Keratinocyte (primary cell): ENCODE data around the gene MOK. TPM values are rescaled to one million over a fixed set of nuclear protein-coding genes. Genes with fewer than 3 reads are reported as not detected.

Experiments
- DNase-seq: peaks from one replicate; pipeline ENCODE4 v3.0.0-alpha.2; 2011; ENCODE audit warnings: low read depth, missing footprints, low spot score
- FAIRE-seq: peaks from 2 replicates; lab custom pipeline; 2011; peaks lifted over from hg19 to GRCh38; lab: Jason Lieb, UNC
- H2AFZ ChIP-seq: 2 replicates; pipeline ENCODE4 v1.6.0; 2012; ENCODE audit warnings: low read length, control low read depth, inconsistent platforms; ENCODE audit not compliant: control insufficient read depth
- H3K27ac ChIP-seq: 2 replicates; pipeline ENCODE4 v1.5.1; 2011; ENCODE audit warnings: low read length; ENCODE audit not compliant: control insufficient read depth, insufficient read depth
- H3K27me3 ChIP-seq: 3 replicates; pipeline ENCODE4 v1.6.0; 2011; ENCODE audit warnings: low read length; ENCODE audit not compliant: control insufficient read depth, insufficient read depth; ENCODE audit errors: extremely low read depth
- H3K36me3 ChIP-seq, 2 experiments: 2 replicates in 1 of 2; 3 replicates in 1 of 2; pipeline ENCODE4 v1.5.1; 2011; ENCODE audit warnings: low read length in 2 of 2, mild to moderate bottlenecking in 1 of 2; ENCODE audit not compliant: control insufficient read depth in 2 of 2, insufficient read depth in 2 of 2; ENCODE audit errors: extremely low read depth in 1 of 2
- H3K4me1 ChIP-seq: 3 replicates; pipeline ENCODE4 v1.5.1; 2011; ENCODE audit warnings: low read length; ENCODE audit not compliant: control insufficient read depth, insufficient read depth; ENCODE audit errors: extremely low read depth
- H3K4me2 ChIP-seq: 3 replicates; pipeline ENCODE4 v1.6.0; 2011; ENCODE audit warnings: low read depth, low read length; ENCODE audit not compliant: control insufficient read depth, insufficient read depth; ENCODE audit errors: extremely low read depth
- H3K4me3 ChIP-seq, 3 experiments: fragments of 200-600 bp in 1 of 3; sonication (generic) in 1 of 3; 2 replicates in 2 of 3; 3 replicates in 1 of 3; pipeline ENCODE4 v1.5.1; 2011 to 2016; ENCODE audit warnings: low read length in 3 of 3, mild to moderate bottlenecking in 3 of 3, control low read depth in 2 of 3, inconsistent platforms in 1 of 3, low read depth in 1 of 3, mixed read lengths in 1 of 3, mixed run types in 1 of 3, moderate library complexity in 1 of 3; ENCODE audit not compliant: control insufficient read depth in 2 of 3, insufficient read depth in 2 of 3; ENCODE audit errors: extremely low read depth in 1 of 3
- H3K79me2 ChIP-seq: 2 replicates; pipeline ENCODE4 v1.6.0; 2012; ENCODE audit warnings: low read length; ENCODE audit not compliant: control insufficient read depth, insufficient read depth
- H3K9ac ChIP-seq: 3 replicates; pipeline ENCODE4 v1.6.0; 2011; ENCODE audit warnings: low read length; ENCODE audit not compliant: control insufficient read depth, insufficient read depth; ENCODE audit errors: extremely low read depth
- H3K9me1 ChIP-seq: 3 replicates; pipeline ENCODE4 v1.6.0; 2011; ENCODE audit warnings: low read length; ENCODE audit not compliant: control insufficient read depth, insufficient read depth; ENCODE audit errors: extremely low read depth
- H3K9me3 ChIP-seq: 2 replicates; pipeline ENCODE4 v1.5.1; 2012; ENCODE audit warnings: low read depth, low read length; ENCODE audit not compliant: control insufficient read depth
- H4K20me1 ChIP-seq: 3 replicates; pipeline ENCODE4 v1.6.0; 2011; ENCODE audit warnings: low read length; ENCODE audit not compliant: control insufficient read depth, insufficient read depth; ENCODE audit errors: extremely low read depth
- CTCF ChIP-seq, 3 experiments: IDR thresholded peaks in 1 of 3; conservative IDR thresholded peaks in 1 of 3; optimal IDR thresholded peaks in 1 of 3; 2 replicates in 2 of 3; 3 replicates in 1 of 3; pipeline versions ENCODE3 to v1.5.1; 2011; ENCODE audit warnings: low read length in 3 of 3, mild to moderate bottlenecking in 3 of 3, moderate library complexity in 2 of 3, control low read depth in 1 of 3, inconsistent platforms in 1 of 3; ENCODE audit not compliant: insufficient read depth in 2 of 3; ENCODE audit errors: extremely low read depth in 1 of 3
- EZH2 ChIP-seq: IDR thresholded peaks from one replicate; pipeline ENCODE4 v1.6.1; 2012; ENCODE audit warnings: inconsistent platforms, mild to moderate bottlenecking, low read length, moderate library complexity
- dilution Hi-C: fragments of 300-500 bp; cut with MboI; formaldehyde crosslinking; loops from one replicate; pipeline ENCODE4 v1.7.0; 2020; ENCODE audit warnings: low sequenced_read_pairs; ENCODE audit not compliant: extremely low pct_ligation_motif_present
- polyA plus RNA-seq, 5 experiments: library from polyadenylated mRNA; depleted of rRNA in 3 of 5; stranded (reverse) in 3 of 5; stranded (forward) in 1 of 5; unstranded in 1 of 5; fragments of >200 nt; gene quantifications; 1 replicate in 1 of 5; 2 replicates in 3 of 5; 3 replicates in 1 of 5; pipeline versions ENCODE4 v1.2.1 to v1.2.3, GENCODE V29; 2011 to 2012; ENCODE audit warnings: missing spikeins in 2 of 5, low read depth in 1 of 5, low replicate concordance in 1 of 5

MOK gene
- polyA plus RNA-seq, 1 donor (not counting 4 experiments of a cell fraction or from before 2014, with no cell fraction given), result 38.1 TPM

DNA sequence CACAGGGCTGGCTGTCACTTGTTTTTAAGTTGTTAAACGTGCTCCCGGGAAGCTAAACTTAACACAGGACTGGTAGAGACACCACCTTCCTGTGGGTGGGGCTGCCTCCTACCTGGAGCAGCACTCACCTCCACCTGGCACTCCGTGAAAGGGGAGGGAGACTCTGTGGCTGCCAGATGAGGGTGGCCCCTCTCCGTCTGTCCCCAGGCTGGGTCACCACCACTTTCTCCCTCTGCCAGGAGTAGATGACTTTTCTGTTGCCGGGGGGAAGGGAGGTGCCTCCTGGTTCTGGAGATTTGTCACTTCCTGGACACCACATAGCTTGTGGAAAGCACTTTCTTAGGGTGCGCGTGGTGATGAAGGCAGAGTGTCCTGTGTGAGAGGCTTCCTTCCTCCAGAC lies 83.9 kb downstream of the MOK start:
- peak overlapping the region; percentile 9 for H3K27ac ChIP-seq
- H3K9me3 ChIP-seq, result no peaks in the 10 kb centered on the region
- H3K79me2 ChIP-seq, result no peaks in the 10 kb centered on the region
- H3K9ac ChIP-seq, result peak overlapping the region; percentile 19
- H3K9me1 ChIP-seq, result no peaks in the 10 kb centered on the region
- H3K4me3 ChIP-seq, result no peak overlapping the region
- no peak for TF ChIP-seq EZH2
- peak; percentile 11 to 50 (median 13) for TF ChIP-seq CTCF (optimal IDR thresholded peaks at IDR 0.05 in 1 of 3, IDR thresholded peaks at IDR 0.05 in 1 of 3, conservative IDR thresholded peaks at IDR 0.05 in 1 of 3; ENCODE audit: extremely low read depth in 1 of 3, insufficient read depth in 2 of 3, low read length in 3 of 3)
- H4K20me1 ChIP-seq, result no peaks in the 10 kb centered on the region
- H3K27me3 ChIP-seq, result no peaks in the 10 kb centered on the region
- no peak overlapping the region for H2AFZ ChIP-seq
- H3K4me2 ChIP-seq, result peak overlapping the region; percentile 57
- peaks cover 20% of the 10 kb centered on the region for H3K4me1 ChIP-seq
- peak; percentile 38 for DNase-seq
- peak; percentile 63 for FAIRE-seq
- H3K36me3 ChIP-seq, result peaks cover 10 to 19% of the 10 kb centered on the region in 2 experiments
- dilution Hi-C loops, result no loop called here

DNA sequence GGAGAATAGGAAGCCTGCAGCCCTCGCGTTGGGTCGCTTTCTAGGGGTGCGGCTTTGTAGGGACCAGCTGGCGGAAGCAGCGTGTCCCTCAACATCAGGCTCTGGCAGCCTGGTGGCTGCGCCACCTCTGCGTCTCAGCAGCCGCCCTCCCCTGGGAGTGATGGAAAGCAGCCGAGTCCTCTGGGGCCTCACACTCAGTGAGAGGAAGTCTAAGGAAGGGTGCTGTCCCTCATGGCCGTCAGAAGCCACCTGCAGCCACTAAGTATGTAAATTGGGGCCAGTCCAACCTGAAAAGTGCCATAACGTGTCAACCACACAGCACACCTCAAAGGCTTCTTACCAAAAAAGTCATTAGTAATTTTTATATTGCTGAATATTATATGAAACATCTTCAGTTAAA lies 84.9 kb downstream of the MOK start:
- no peak overlapping the region for H3K9ac ChIP-seq
- H3K9me1 ChIP-seq, result no peaks in the 10 kb centered on the region
- H4K20me1 ChIP-seq, result no peaks in the 10 kb centered on the region
- H3K27me3 ChIP-seq, result no peaks in the 10 kb centered on the region
- peaks cover 12 to 19% of the 10 kb centered on the region in 2 experiments for H3K36me3 ChIP-seq
- DNase-seq (no peak), FAIRE-seq (no peak)
- H3K9me3 ChIP-seq, result no peaks in the 10 kb centered on the region
- no peak overlapping the region for H3K27ac ChIP-seq
- H3K4me1 ChIP-seq, result peaks cover 20% of the 10 kb centered on the region
- no peak overlapping the region for H3K4me2 ChIP-seq
- no peak overlapping the region for H3K4me3 ChIP-seq
- dilution Hi-C loops, result no loop called here
- no peak for TF ChIP-seq EZH2
- TF ChIP-seq CTCF (optimal IDR thresholded peaks at IDR 0.05 in 1 of 3, IDR thresholded peaks at IDR 0.05 in 1 of 3, conservative IDR thresholded peaks at IDR 0.05 in 1 of 3; ENCODE audit: extremely low read depth in 1 of 3, insufficient read depth in 2 of 3, low read length in 3 of 3), result no peak
- H3K79me2 ChIP-seq, result peaks cover 1% of the 10 kb centered on the region
- no peak overlapping the region for H2AFZ ChIP-seq
